GM10248 (cell line): ENCODE results near the gene HOXD9.

ENCODE experiments used
- CTCF ChIA-PET: fragments of 300-600 bp; sonication (Branson Sonifier 250); formaldehyde crosslinking; extraction: SDS; loops from one replicate; lab custom pipeline; 2021; ENCODE audit warnings: antibody characterized with exemption; lab: Yijun Ruan, JAX
- POLR2A ChIA-PET: fragments of 350-650 bp; sonication (Branson Sonifier 250); formaldehyde crosslinking; extraction: SDS; loops from one replicate; lab custom pipeline; 2020; ENCODE audit warnings: antibody characterized with exemption; lab: Yijun Ruan, JAX
- DNase-seq: peaks from one replicate; pipeline ENCODE4 v3.0.0; 2012; ENCODE audit errors: extremely low spot score
- TF ChIP-seq, protein P1 (sequence below): IDR thresholded peaks from 2 replicates; pipeline ENCODE4 v1.5.1; 2012; ENCODE audit warnings: mild to moderate bottlenecking, low read depth; ENCODE audit errors: extremely low read depth, missing control alignments, control extremely low read depth

The HOXD9 gene

DNA sequence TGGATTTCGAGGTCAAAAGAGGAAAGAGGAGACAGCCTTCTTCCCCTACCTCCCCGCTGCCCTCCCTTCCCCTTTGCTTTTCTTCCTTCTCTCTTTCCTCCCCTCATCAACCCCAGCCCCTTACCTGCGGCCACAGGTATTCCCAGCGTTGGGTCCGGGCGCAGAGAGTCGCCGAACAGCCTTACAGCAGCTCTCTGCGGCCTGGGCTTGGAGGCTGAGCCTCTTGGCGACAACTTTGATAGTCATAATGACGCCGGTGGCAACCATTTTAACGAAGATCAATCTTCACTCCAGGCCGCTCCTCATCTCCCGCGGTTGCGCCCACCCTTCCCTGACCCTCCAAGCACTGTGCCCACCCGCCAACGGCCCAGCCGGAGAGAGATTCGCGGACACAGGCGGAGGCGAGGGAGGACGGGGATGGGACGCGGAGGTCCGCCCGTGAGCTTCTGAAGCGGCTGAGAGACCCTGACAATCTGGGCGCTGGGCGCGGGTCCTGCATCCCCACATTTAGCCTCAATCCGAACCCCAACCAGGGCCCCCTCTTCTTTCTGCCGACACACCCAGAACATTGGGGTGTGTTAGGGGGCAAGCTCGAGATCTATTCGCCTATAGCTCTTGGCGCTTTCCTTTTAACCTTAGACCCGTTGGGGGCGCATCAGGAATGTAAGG is 37.3 kb upstream of the HOXD9 start:
- ChIA-PET POLR2A (no interaction called here), CTCF (interaction anchor here (0.8 to 1.8 kb wide), 7 partner anchors 11 to 397 kb away, joined by 3 to 11 read pairs (median 3); no protein-coding TSS in a partner anchor)
- no peak for DNase-seq
- TF ChIP-seq, protein P1, sequence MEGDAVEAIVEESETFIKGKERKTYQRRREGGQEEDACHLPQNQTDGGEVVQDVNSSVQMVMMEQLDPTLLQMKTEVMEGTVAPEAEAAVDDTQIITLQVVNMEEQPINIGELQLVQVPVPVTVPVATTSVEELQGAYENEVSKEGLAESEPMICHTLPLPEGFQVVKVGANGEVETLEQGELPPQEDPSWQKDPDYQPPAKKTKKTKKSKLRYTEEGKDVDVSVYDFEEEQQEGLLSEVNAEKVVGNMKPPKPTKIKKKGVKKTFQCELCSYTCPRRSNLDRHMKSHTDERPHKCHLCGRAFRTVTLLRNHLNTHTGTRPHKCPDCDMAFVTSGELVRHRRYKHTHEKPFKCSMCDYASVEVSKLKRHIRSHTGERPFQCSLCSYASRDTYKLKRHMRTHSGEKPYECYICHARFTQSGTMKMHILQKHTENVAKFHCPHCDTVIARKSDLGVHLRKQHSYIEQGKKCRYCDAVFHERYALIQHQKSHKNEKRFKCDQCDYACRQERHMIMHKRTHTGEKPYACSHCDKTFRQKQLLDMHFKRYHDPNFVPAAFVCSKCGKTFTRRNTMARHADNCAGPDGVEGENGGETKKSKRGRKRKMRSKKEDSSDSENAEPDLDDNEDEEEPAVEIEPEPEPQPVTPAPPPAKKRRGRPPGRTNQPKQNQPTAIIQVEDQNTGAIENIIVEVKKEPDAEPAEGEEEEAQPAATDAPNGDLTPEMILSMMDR = no peak

DNA sequence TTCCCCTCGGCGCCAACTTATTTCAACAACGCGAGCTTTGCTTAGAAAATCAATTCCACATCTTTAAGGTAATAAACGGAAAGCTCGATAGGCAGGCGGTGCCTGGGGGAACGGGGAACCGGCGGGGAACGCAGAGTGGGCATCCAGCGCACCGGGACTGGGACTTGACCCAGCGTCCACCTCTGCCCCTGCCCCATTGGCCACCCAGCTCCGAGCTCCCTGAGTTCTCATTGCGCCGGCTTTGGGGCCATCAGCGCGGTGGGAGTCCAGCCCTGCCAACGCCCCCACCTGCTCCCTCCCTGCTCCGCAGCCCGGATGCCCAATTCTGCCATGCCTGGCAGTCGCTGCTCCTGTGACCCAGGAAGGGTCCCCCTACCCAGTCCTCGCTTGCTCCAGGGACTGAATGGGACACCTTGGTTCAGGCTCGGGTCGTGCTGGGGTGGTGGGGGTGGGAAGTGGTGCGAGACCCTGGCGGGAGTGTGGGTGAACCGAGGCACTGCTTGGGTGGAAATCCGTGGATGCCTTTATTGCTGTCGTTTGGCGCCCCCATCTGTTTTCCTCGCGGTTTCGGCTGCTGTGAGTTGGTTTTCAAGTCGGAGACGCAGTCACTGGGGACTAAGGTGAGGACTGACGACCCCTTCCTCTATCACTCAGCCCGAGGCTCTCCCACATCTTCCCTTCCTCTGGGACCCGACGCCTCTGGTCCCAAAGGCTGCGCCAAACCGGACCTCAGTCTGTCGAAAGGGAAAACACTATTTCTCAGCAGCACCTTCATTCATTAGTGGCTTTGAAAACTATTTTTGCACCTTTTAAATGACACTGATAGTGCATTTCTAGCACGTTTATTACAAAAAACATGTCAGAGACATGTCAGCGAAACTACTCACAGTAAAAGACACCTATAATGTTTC is 36.4 kb upstream of the HOXD9 start:
- TF ChIP-seq, protein P1 = peak; percentile 49
- ChIA-PET CTCF (interaction anchor here (0.8 to 1.8 kb wide), 7 partner anchors 11 to 398 kb away, joined by 3 to 11 read pairs (median 3); no protein-coding TSS in a partner anchor), POLR2A (no interaction called here)
- no peak for DNase-seq

DNA sequence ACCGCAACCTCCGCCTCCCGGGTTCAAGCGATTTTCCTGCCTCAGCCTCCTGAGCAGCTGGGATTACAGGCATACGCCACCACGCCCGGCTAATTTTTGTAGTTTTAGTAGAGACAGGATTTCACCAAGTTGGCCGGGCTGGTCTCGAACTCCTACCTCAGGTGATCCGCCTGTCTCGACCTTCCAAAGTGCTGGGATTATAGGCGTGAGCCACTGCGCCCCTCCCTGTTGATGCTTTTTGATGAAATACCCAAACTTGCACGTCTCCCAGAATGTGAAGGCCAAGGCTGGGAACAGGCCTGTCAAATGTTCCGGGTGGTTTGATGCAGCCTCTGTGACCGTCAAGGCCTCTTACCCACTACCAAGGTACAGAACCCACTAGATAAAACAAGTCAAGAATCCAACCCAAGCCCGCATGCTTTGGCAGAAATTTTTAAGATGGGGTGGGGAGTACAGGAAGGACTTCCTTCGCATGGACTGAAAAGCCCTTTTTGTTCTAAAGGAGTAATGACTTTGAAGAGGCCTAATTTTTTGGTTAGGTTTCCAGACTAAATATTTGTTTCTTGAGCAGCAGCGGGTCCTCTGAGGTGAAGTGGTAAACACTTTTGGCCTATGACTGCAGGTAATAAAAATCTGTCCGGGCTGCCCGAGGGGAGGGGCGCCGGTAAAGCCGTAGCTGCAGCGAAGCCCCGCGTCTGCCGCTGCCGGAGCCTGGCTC is 35.0 kb upstream of the HOXD9 start:
- TF ChIP-seq, protein P1 = no peak
- POLR2A ChIA-PET = no interaction called here
- no peak for DNase-seq
- CTCF ChIA-PET = interaction anchor here (0.9 to 2.5 kb wide), 9 partner anchors 10 to 1338 kb away, joined by 3 to 32 read pairs (median 4); no protein-coding TSS in a partner anchor

DNA sequence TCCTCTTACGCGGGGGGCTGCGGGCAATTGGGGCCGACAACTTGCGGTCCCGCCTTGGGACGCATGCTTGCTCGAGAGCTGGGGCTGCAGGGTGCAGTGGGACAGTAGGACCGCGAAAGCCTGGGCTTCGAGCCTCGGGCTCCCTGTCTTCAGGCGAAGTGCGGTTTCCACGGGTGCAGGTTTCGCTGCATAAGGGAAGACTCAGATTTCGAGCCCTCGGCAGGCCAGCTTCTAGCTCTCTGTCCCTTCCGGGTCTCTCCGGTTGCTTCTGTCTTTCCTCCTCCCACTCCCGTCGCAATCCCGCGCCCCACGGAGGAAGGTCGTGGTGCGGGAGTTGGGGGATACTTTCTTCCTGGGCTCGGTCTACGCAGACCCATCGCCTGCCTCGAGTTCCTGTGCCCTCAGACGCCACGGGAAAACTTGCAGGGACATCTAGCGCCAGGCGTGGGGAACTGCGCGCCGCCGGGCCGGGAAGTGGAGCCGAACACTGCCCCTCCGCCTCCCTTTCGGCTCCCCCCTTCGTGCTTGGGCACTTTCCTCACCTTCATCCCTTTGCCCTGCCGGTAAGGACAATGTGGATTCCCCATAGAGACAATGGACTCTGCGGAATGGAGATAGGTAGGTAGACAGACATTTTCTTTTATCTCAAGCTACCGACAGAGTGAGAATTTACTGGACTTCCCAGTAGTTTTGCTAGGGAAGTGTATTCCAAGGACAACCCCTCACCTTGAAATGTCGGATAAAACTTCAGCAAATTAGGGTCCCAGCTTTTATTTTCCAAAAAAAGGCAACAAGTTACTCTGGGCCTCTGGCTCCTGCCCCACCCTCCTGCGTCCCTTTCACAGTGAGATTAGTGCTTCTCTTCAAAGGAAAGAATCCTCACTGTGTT is 34.2 kb upstream of the HOXD9 start:
- POLR2A ChIA-PET = no interaction called here
- TF ChIP-seq, protein P1 = peak; percentile 82
- CTCF ChIA-PET = interaction anchor here (0.7 to 2.5 kb wide), 16 partner anchors 9 to 1389 kb away, joined by 3 to 32 read pairs (median 3); no protein-coding TSS in a partner anchor
- DNase-seq = peak; percentile 54

DNA sequence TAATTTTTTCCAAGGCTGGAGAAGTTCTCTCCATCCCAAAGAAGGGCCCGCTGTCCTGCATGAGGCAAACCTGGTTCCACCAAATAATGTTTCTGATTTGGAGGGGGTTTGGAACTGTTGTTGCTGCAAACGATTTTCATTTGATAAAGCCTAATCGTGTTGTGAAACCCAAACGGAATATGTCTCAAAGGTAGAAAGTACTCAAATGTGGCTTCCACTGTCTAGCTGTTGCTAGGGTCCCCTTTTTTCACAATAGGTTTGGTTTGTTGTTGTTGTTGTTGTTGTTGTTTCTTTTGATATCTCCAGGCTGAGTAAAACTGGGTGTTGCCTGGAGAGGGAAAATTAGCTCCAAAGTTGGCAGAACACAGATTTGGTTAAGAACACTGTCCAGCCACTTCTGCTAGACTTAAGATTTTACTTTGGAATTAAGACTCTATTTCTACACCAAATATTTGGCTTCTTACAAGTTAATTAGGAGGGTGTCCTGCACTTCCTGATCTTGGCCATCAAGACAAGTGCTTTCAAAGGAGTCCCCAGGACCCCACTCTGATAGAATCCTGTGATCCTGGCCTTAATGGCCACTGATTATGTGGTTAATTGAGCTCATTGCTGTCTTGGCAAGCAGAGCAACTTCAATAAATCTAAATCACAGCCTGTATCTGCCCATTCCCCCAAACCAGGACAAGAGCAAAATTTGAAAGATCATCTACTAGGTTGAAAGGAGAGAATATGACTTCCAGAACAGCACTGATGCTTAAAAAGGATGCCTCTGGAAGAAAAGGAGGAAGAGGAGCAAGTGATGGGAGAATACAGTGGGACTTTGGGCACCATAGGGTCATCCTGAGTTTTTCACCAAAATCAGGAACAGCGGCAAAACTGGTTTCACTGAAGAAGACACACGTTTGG is 33.3 kb upstream of the HOXD9 start:
- ChIA-PET CTCF (interaction anchor here (0.7 to 2.5 kb wide), 12 partner anchors 8 to 1390 kb away, joined by 3 to 32 read pairs (median 4); no protein-coding TSS in a partner anchor), POLR2A (no interaction called here)
- no peak for DNase-seq
- TF ChIP-seq, protein P1 = no peak
